ENCODE measurements around the gene LRRC14B.
"Not testable (repeated sequence)": the region's sequence is repeated elsewhere in the genome, so short reads cannot be mapped to it uniquely, and the experiment has no call there.

The LRRC14B gene

DNA sequence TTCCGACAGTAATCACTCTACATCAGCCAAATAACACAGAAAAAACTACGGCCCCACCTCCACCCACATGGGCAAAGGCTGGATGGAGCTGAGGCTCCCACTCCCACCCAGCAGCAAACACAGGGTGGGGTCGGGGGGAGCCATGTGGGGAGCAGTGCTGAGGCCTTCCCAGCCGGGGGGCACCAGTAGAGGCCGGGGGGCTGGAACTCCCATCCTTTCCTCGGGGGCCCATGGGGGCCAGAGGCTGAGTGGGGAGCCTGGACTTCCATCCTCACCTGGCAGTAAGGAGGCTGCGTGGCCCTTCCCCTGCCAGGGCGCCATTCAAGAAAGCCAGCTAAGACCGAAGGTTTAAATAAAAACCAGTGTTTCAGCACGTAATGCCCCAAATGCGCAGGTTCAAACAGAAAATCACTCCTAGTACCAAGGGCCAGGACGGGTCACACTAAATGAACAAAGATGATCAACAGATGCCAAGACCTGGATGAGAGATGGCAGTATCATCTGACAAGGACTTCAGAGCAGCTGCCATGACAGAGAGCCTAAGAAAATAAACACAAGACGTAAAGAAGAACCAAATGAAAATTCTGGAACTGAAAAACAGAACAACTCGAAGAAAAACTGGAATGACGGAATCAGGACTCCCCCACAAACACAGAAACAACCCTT is 17.3 kb downstream of the LRRC14B start:
- no peak for DNase-seq (ENCODE audit: low read depth)

DNA sequence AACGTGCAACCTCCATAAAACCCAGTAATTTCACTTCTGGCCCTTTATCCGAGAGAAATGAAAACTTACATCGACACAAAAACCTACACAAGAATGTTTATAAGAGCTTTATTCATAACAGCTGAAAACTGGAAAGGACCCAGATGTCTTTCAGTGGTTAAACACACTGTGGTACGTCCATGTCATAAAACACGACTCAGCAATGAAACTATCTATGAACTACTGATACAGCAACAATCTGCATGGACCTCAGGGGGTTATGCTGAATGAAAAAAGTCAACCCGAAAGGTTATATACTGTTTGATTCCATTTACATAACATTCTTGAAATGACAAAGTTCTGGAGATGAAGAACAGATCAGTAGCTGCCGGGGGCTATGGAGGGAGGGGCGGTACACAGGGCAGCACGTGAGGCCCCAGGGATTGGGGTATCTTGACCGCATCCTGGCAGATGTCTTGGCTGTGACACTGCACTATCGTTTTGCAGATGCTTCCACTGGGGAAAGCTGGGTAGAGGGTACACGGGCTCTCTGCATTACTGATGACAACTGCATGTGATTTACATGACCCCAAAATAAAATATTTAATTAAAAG is 22.6 kb downstream of the LRRC14B start:
- DNase-seq (ENCODE audit: low read depth), result no peak

DNA sequence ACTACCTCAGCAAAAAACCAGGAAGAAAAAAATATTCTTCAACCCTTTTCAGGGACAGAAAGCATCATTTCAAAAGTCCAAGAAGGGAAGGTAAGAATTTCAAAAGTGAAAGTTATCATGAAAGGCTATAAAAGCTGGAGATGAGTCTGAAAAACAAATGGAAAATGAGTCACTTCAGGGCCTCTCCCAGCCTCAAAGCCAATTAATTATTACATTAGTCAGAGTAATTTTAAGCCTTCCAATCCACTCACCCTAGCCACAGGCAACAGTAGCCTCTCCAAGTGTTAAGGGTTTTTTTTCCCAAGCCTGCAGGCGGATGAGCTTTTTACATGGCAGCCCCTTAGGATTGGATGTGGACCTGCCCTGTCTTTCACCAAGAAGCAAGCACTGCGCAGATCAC is 24.0 kb downstream of the LRRC14B start:
- DNase-seq (ENCODE audit: low read depth), result not testable (repeated sequence)

DNA sequence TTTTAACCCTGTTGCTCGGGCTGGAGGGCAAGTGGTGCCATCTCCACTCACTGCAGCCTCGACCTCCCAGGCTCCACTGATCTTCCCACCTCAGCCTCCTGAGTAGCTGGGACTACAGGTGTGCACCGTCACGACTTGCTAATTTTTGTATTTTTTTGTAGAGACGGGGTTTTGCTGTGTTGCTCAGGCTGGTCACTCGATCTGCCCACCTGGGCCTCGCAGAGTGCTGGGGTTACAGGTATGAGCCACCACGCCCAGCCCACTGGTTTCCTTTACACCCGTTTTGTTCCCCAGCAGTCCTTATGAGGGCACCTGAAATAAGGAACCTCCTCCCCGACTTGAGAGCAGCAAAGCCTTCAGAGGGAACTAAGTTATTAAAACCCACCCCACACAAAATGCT is 24.8 kb downstream of the LRRC14B start:
- DNase-seq (ENCODE audit: low read depth), result not testable (repeated sequence)

DNA sequence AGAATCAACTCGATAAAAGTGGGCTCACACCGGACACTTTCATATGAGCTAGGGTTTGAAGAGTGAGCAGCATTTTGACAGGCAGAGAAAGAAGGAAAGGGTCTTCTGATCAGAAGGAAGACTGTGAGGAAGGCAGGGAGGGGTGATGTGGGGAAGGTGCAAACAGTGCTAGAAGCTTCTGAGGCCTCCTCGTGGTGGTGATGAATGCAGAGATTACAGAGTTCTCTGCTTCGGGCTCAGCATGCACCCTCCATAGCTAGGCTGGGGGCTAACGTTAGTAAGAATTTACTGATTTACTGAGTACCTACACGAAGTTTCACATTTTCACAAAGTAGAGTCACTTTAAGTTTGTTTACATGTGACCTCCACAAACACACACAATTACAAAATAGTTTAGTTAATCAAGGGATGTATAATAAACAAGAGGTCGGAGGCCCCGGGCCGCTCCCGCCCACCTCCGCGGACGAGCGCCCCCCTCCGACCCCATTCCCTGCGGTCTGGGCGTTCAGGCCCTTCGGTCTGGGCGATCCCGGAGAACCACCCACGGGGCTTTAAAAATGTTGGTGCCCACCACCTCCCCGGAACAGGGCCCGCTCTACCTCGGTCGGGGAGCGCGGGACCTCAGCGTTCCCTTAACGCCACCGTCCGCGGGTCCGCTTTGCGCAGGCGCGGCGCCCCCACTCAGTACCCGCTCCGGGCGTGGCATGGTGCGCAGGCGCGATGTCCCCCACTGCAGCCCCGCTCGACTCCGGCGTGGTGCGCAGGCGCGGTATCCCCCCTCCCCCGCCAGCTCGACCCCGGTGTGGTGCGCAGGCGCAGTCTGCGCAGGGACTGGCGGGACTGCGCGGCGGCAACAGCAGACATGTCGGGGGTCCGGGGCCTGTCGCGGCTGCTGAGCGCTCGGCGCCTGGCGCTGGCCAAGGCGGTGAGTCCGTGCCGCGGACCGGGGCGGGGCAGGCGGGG is 26.5 kb downstream of the LRRC14B start, which contains the start of the genes CCDC127 and SDHA:
CCDC127 (minus strand) TSS at position 660 of the 963 bp plus-strand sequence. CDS start 1,304 bp downstream, outside the sequence.
SDHA (plus strand) TSS at position 827 of the 963 bp plus-strand sequence; CDS start at position 863, 36 bp downstream.
- peak; percentile 99 for DNase-seq (ENCODE audit: low read depth)

DNA sequence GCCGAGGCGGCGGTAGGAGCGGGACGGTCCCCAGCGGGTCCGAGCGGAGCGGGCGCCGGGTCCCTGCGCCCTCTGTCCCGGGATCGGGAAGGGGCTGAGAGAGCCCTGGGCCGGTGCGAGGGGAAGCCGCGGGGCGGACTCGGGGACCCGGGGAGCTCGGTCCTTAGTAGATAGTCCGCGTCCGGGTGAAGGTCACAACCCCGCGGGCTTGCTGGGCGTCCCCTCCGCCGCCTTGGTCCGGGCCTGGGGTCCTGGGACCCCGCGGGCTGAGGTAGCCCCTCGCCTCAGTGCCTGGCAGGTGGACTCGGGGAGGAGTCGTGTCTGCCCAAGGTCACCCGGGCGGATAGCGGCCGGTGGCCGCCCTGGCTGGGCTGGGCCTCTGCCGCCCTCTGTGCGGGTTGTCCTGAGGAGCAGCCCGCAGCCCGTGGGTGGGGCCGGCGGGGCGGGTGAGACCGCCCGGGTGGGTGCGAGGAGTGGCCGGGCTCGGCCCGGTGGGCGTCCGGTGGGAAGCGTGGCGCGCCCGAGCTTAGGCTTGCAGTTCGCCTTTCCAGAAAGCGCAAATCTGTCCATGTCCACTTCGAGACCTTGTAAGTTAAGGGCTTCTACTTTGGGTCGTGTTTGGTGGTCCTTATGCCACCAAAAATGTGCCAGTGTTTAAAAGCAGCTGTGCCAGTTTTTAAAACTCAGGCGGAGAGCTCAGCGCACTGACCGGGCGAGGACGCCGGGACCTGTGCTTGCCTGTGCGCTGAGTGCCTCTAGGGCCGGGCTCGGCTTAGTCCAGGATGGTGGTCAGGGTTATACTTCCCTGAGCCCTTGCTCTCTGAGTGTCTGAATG is 27.4 kb downstream of the LRRC14B start:
- DNase-seq (ENCODE audit: low read depth), result peak; percentile 2

DNA sequence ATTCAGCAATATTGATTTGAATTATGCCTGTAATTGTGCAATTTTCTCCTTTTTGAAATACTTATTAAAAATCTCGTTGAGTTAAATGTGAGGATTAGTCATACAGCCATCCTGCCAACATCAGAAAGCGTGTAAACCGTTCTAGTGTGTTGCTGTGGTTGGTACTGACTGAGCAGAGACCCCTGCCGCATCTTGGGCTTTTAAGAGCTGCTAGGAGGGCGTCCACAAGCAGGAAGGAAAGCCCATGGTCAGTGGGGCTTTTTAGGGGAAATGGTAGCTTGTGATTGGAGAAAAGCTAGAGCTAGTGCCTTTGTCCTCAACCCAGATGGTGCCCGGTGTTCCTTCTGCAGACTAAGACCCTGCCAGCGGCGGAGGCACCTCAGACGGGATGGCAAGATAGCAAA is 28.2 kb downstream of the LRRC14B start:
- DNase-seq (ENCODE audit: low read depth), result no peak

DNA sequence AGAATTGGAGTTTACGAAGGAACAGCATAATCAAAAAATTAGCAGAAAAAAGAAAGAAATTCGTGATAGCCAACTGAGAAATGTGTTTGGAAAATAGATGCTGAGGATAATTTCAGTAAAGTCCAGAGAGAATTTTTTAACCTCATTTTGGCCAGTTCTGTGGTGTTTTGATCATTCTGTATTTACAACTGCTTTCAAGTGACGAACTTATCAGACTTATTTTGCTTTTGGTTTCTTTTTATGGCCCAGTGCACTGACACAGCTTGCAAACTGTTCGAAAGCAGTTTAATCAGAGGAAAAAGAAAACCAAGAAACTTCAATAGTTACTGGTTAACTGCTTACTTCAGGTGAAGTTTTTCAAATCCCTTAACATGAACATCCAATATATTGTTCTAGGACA is 28.7 kb downstream of the LRRC14B start:
- DNase-seq (ENCODE audit: low read depth), result no peak

DNA sequence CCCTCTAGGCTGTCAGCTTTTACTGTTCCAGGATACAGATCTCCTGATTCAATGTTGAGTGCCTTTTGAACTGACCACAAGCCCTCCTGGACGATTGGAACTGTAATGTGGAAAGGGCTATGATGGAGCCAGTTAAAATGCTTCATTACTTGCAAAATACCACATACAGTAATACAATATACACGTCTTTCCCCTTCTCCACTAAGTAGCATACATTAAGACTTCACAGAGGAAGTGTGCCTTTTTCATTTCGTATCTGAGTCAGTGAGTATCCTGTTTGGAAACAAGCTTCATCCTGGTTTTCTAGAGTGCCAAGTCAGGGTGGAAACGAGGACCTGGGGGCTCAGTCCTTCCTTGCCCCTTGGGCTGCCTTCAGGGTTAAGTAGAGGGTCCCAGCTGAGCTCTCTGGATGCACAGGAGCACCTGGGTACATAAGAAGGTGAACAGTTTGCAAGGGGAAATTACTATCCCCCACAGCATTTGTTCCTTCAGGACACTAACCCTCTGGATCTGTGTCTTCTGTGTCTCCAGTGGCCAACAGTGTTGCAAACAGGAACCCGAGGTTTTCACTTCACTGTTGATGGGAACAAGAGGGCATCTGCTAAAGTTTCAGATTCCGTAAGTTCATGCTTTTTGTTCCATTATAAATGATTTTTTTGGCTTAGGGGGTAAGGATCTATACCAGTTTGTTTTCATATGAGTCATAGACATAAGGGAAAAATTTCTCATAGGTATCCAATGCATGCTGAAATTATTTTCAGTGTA is 31.8 kb downstream of the LRRC14B start:
- DNase-seq (ENCODE audit: low read depth), result not testable (repeated sequence)

DNA sequence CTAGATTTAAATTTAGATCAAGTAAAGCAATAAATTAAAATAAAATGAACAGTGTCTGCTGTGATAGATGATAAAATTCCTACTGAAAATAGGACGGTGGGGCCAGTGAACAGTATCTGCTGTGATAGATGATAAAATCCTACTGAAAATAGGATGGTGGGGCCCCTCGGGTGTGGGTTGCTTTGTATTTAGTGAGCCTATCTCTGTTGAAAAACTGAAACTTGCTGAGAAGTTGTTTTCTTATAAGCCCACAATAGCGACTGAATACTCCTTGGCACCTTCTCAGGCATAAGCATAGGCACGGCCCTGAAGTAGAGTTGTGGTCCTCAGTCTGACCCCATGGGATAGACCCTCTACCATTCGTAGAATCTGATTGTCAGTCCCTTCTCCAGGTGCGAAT is 32.5 kb downstream of the LRRC14B start:
- no peak for DNase-seq (ENCODE audit: low read depth)

DNA sequence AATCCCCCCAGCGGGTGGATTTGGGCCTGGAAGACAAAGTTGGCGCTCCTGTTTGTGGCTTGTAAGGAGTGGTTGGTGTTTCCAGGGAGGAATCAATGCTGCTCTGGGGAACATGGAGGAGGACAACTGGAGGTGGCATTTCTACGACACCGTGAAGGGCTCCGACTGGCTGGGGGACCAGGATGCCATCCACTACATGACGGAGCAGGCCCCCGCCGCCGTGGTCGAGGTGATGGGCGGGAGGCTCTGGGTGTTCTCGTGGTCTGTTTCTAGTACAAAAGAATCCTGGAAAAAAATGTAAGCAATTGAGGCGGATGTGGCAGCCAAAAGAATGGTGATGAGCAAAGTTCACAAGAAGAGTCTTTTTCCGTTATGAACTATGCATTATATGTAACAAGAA is 34.0 kb downstream of the LRRC14B start:
- no peak for DNase-seq (ENCODE audit: low read depth)

DNA sequence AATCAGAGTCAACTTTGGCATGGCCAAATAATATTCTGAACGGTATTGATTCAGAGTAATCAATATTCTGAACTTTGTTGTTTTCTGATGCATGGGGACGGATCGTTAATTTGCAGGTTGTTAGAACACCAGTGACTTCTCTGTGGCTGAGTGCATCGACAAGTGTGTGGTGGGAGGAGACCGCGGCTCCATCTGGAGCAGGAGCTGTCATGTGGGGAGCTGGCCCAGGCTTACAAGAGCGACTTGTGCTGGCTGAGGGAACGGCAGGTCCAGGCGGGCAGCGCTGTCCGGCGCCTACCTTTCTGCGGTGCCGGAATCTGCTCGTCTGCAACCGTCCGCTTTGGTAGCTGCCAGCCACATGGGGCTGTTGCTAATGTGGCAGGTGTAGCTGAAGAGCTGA is 36.1 kb downstream of the LRRC14B start:
- not testable (repeated sequence) for DNase-seq (ENCODE audit: low read depth)

DNA sequence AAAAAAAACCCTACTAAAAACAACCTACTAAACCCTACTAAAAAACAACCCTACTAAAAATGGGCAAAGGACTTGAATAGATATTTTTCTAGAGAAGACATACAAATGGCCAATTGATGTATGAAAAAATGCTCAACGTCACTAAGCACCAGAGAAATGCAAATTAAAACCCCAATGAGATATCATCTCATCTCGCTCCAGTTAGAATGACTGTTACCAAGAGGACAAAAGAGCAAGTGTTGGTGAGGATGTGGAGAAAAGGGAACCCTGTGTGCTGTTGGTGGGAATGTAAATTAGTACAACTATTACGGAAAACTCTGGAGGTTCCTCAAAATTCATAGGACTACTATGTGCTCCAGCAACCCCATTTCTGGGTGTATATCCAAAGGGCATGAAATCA is 37.6 kb downstream of the LRRC14B start:
- DNase-seq (ENCODE audit: low read depth), result no peak

DNA sequence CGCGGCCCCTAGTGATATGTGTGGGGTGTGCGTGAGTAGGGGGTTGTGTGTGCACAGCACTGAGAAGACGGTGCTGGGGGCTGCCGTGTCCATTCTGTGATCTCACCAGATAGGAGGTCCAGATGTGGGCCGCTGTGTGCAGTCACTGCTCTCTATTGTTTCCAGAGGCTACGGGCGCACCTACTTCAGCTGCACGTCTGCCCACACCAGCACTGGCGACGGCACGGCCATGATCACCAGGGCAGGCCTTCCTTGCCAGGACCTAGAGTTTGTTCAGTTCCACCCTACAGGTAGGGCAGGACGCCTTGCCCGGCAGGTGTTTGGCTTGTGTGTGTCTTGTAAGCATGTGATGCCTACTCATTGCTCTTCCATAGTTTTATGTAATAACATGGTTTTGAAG is 39.4 kb downstream of the LRRC14B start:
- DNase-seq (ENCODE audit: low read depth), result no peak

DNA sequence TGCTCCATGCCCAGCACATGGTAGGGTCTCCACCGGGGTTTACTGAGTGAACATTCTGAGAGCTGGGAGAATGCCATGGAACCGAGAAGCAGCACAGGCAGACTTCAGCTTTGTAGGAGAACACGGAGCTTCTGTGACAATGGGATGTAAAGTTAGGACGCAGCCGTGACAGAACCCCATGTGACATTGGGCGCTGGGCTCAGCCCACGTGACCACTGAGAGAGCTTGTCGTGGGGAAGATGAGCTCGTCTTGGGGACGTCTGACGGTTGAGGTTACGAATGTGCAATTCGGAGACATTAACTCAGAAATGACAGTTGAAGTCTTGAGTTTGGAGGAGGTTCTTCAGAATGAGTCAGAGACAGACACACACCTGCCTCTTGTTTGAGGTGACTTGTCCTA is 40.4 kb downstream of the LRRC14B start:
- DNase-seq (ENCODE audit: low read depth), result no peak

DNA sequence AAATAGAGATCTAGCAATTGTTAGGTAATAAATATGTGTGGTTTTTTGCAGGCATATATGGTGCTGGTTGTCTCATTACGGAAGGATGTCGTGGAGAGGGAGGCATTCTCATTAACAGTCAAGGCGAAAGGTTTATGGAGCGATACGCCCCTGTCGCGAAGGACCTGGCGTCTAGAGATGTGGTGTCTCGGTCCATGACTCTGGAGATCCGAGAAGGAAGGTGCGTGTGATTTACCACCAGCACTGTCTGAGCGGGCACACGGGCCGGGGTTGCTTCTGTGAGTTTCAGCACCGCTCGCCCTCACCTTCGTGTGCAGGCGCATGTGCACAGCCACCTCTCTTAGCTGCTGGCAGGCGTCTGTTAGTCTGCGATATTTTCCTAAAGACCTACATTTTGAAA is 42.1 kb downstream of the LRRC14B start:
- not testable (repeated sequence) for DNase-seq (ENCODE audit: low read depth)

DNA sequence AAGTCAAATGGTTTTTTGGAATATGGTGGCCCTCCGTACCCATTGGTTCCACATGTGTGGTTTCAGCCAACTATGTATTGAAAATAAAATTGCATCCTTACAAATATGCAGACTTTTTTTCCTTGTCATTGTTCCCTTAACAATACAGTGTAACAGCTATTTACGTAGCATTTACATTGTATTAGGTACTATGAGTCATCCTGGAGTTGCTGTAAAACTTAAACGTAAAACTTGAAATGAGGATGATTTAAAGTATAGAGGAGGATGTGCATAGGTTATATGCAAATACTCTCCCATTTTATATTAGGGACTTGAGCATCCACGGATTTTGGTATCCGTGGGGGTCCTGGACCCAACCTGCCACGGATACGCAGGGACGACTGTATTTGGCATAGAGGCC is 43.2 kb downstream of the LRRC14B start:
- no peak for DNase-seq (ENCODE audit: low read depth)

DNA sequence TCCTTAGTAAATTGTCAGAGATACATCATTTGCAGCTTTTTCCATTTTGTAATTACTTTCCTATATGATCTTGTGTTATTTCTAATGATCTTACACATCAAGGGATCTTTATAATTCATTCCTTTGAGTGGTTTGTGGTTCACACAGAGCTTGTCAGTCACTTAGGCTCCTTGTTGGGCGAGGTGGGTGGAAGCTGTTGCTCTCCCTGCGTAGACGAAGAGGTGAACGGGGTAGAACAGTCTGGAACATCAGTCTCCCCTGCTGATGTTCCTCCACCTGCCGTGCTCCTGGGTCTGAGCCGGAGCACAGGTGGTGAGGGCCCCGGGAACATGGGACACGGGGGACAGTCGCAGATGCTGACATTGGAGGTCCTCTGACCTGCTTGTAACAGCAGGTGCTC is 44.2 kb downstream of the LRRC14B start:
- not testable (repeated sequence) for DNase-seq (ENCODE audit: low read depth)

DNA sequence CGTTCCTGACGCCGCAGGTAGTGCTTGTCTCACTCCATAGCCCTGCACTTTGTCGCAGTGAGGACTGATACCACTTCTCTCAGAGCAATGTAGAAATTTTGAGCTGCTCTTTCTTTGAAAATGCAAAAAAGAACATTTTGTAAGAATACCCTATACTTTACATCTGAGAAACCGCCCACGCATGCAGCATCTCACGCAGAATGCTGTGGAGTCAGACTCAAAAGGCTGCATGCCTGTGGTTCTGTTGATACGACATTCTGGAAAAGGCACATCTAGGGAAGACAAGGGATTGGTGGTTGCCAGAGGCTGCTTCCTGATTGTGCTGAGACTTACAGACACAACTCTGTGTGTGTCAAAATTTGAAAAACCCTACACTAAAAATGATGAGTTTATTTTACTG is 46.6 kb downstream of the LRRC14B start:
- not testable (repeated sequence) for DNase-seq (ENCODE audit: low read depth)

DNA sequence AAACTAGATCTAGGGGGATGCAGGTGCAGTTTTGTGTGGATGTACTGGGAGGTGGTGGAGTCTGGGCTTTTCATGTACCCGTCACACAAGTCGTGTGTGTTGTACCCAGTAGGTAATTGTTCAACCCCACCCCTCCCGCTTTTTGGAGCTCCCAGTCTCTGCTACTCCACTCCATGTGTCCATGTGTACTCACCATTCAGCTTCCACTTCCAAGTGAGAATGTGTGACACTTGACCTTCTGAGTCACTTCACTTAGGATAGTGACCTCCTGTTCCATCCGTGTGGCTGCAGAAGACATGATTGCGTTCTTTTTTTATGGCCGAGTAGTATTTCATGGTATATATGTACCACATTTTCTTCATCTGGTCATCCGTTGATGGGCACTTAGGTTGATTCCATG is 49.3 kb downstream of the LRRC14B start:
- DNase-seq (ENCODE audit: low read depth), result not testable (repeated sequence)

Data from stimulated activated CD8-positive, alpha-beta memory T cell treated with anti-CD3 and anti-CD28 coated beads, Interleukin-15, amount 100 ng/mL, for 24 hours (primary cell).